GM19193 (cell line): ENCODE measurements around the gene SPATA13.

Experiments used
- POLR2A ChIP-seq: IDR thresholded peaks from 4 replicates; pipeline ENCODE4 v1.6.1; 2011; ENCODE audit not compliant: insufficient read depth, insufficient read length; ENCODE audit errors: extremely low read depth

SPATA13 gene

GRCh38 chr13:24274452-24275021 is 114.0 kb downstream of the SPATA13 start:
- no peak for TF ChIP-seq POLR2A

- TF ChIP-seq POLR2A, result no peak
These were observed 114.5 kb downstream of the SPATA13 start for GRCh38 chr13:24275041-24275440.

GRCh38 chr13:24276306-24276705 is 115.8 kb downstream of the SPATA13 start:
- TF ChIP-seq POLR2A, result no peak

GRCh38 chr13:24276861-24277260 is 116.3 kb downstream of the SPATA13 start:
- TF ChIP-seq POLR2A, result no peak

GRCh38 chr13:24277761-24278160 is 117.2 kb downstream of the SPATA13 start:
- TF ChIP-seq POLR2A, result no peak

- TF ChIP-seq POLR2A, result no peak
These were observed 119.0 kb downstream of the SPATA13 start for GRCh38 chr13:24279327-24280110.

GRCh38 chr13:24280720-24281119 is 120.2 kb downstream of the SPATA13 start:
- no peak for TF ChIP-seq POLR2A

GRCh38 chr13:24281188-24282008 is 120.9 kb downstream of the SPATA13 start:
- no peak for TF ChIP-seq POLR2A

- TF ChIP-seq POLR2A, result no peak
These were observed 121.7 kb downstream of the SPATA13 start for GRCh38 chr13:24282256-24282655.

DNA sequence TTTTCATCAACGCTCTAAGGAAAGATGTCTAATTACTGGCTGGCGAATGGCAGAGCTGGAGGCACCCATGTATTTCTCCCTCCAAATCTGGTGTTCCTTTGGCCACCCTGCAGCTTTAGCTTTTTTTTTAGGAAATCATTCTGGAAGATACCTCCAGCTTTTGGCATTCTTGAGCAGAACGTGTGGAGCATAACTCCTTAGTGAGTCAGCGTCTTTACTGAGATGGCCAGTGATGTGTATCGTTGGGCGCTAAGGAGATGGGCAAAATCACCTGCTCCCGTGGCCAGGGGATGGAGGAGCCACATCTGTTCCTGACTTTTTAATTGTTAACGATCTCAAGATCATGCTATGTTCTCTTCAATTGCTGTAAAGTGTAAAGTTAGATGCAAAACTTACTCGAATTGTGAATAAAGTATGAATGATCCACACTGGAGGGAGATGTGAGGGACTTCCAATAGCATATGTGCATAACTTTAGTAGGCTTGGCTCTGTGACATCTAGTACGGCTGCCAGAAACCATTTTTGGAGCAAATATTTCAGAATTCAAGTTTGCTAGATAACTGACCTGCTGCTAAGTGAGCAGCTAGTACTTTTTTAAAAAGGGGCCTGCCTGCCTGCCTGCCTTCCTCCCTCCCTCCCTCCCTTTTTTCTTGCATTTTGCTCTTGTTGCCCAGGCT is 124.5 kb downstream of the SPATA13 start:
- no peak for TF ChIP-seq POLR2A

DNA sequence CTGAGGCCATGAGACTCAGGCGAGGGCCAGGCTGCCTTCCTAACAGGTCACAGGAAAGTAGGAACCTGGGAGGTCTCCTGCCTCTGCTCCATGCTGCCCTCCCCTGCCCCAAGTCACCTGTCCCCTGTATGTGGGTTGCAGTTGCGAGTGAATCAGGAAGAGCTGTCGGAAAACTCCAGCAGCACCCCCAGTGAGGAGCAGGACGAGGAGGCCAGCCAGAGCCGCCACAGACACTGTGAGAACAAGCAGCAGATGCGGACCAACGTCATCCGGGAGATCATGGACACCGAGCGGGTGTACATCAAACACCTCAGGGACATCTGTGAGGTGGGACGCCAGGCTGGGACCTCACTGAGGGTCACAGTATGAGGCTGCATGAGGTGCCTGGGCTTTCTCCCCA is 126.1 kb downstream of the SPATA13 start:
- TF ChIP-seq POLR2A, result no peak

- no peak for TF ChIP-seq POLR2A
These were observed 127.3 kb downstream of the SPATA13 start for GRCh38 chr13:24287748-24288287.

GRCh38 chr13:24288870-24289269 is 128.3 kb downstream of the SPATA13 start:
- TF ChIP-seq POLR2A, result no peak

GRCh38 chr13:24290280-24290932 is 129.9 kb downstream of the SPATA13 start:
- TF ChIP-seq POLR2A, result no peak
